T-helper 2 cell treated with Interferon-gamma antibody and Interleukin-4, amounts not matched to agents 100 ng/mL and 5 ng/mL, for 36 hours (primary cell): ENCODE data around the gene PPP1R12B. TPM values are rescaled to one million over a fixed set of nuclear protein-coding genes. Genes with fewer than 3 reads are reported as not detected.
"Not testable (repeated sequence)": the region's sequence is repeated elsewhere in the genome, so short reads cannot be mapped to it uniquely, and the experiment has no call there.

Experiments used
- intact Hi-C: fragments of 100-400 bp; cut with micrococcal nuclease; formaldehyde crosslinking; loops from one replicate; pipeline ENCODE4 v1.15.1; 2023
- total RNA-seq: library from RNA; stranded (reverse); gene quantifications from 2 replicates; pipeline ENCODE4 v1.2.3, GENCODE V29; 2022

Gene PPP1R12B
- total RNA-seq, 1 donor from 2014 or later: 20.4 TPM

- intact Hi-C loops: not testable (repeated sequence)
Observed at GRCh38 chr1:202556037-202556436, 207.5 kb downstream of the PPP1R12B start.

- intact Hi-C loops: not testable (repeated sequence)
Observed at GRCh38 chr1:202557662-202558061, 209.2 kb downstream of the PPP1R12B start.

- intact Hi-C loops: no loop called here
Observed at GRCh38 chr1:202561240-202561639, 212.7 kb downstream of the PPP1R12B start.

- intact Hi-C loops: no loop called here
Observed at GRCh38 chr1:202561726-202562443, 213.4 kb downstream of the PPP1R12B start.

- intact Hi-C loops: no loop called here
Observed at GRCh38 chr1:202562444-202563060, 214.1 kb downstream of the PPP1R12B start.

GRCh38 chr1:202563818-202564217 is 215.3 kb downstream of the PPP1R12B start:
- intact Hi-C loops: no loop called here

GRCh38 chr1:202564958-202565495 is 216.5 kb downstream of the PPP1R12B start:
- intact Hi-C loops: no loop called here

- intact Hi-C loops: no loop called here
Observed at GRCh38 chr1:202565890-202566602, 217.5 kb downstream of the PPP1R12B start.

GRCh38 chr1:202567738-202568137 is 219.2 kb downstream of the PPP1R12B start:
- intact Hi-C loops: no loop called here

GRCh38 chr1:202568410-202568809 is 219.9 kb downstream of the PPP1R12B start:
- intact Hi-C loops: no loop called here

GRCh38 chr1:202568826-202569225 is 220.3 kb downstream of the PPP1R12B start:
- intact Hi-C loops: no loop called here

GRCh38 chr1:202569393-202570322 is 221.2 kb downstream of the PPP1R12B start:
- intact Hi-C loops: loop anchor here (10.0 kb wide), 1 partner anchor 105 kb away; no protein-coding TSS in a partner anchor

- intact Hi-C loops: loop anchor here (1.0 to 10.0 kb wide), 2 partner anchors 107 to 229 kb away; no protein-coding TSS in a partner anchor
Observed at GRCh38 chr1:202571719-202572339, 223.3 kb downstream of the PPP1R12B start.

GRCh38 chr1:202572867-202573266 is 224.4 kb downstream of the PPP1R12B start:
- intact Hi-C loops: loop anchor here (10.0 kb wide), 1 partner anchor 108 kb away; no protein-coding TSS in a partner anchor

- intact Hi-C loops: loop anchor here (10.0 kb wide), 1 partner anchor 111 kb away; no protein-coding TSS in a partner anchor
Observed at GRCh38 chr1:202575918-202576653, 227.6 kb downstream of the PPP1R12B start.

GRCh38 chr1:202576816-202577215 is 228.3 kb downstream of the PPP1R12B start:
- intact Hi-C loops: loop anchor here (10.0 kb wide), 1 partner anchor 112 kb away; no protein-coding TSS in a partner anchor

- intact Hi-C loops: loop anchor here (10.0 kb wide), 1 partner anchor 113 kb away; no protein-coding TSS in a partner anchor
Observed at GRCh38 chr1:202577381-202577780, 228.9 kb downstream of the PPP1R12B start.

- intact Hi-C loops: loop anchor here (10.0 kb wide), 1 partner anchor 113 kb away; no protein-coding TSS in a partner anchor
Observed at GRCh38 chr1:202578001-202578504, 229.6 kb downstream of the PPP1R12B start.

GRCh38 chr1:202578565-202578964 is 230.1 kb downstream of the PPP1R12B start:
- intact Hi-C loops: loop anchor here (10.0 kb wide), 1 partner anchor 114 kb away; no protein-coding TSS in a partner anchor
